GM18526 (cell line): Measurements from ENCODE around the gene SMAP1.

ENCODE experiments used
- POLR2A ChIP-seq: IDR thresholded peaks from 3 replicates; pipeline ENCODE4 v1.6.1; 2011; ENCODE audit not compliant: insufficient read length; ENCODE audit errors: extremely low read depth

Gene SMAP1

DNA sequence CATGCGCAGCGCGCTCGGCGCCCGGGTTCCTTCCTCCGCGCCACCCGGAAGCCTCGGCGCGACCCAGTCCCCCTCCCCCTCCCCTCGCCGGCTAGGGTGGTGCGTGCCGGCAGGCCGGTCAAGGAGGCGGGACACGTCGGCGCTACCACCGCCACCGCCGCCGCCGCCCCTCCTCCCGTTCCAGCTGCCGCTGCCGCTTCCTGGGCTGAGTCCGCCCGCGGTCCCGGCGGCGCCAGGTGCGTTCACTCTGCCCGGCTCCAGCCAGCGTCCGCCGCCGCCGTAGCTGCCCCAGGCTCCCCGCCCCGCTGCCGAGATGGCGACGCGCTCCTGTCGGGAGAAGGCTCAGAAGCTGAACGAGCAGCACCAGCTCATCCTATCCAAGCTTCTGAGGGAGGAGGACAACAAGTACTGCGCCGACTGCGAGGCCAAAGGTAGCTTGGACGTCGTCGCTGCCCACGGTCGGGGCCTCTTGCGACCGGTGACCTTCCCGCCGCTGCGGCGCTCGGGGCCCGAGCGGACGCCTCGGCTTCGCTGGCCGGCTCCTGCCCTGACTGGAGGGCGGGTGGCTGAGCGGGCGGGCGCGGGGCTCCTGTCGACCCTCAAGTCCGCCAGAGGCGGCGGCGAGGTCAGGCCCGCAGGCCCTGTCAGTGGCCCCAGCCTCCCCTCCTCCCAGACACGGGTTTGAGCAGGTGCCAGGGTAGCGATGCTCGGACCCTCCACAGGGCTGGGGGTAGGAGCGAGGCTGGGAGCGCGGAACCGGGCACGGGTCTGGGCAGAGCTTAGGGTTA is at the start of gene SMAP1:
SMAP1 (plus strand) TSS at position 173 of the 788 bp plus-strand sequence; CDS start at position 314, 141 bp downstream.
- TF ChIP-seq POLR2A, result peak; percentile 82

DNA sequence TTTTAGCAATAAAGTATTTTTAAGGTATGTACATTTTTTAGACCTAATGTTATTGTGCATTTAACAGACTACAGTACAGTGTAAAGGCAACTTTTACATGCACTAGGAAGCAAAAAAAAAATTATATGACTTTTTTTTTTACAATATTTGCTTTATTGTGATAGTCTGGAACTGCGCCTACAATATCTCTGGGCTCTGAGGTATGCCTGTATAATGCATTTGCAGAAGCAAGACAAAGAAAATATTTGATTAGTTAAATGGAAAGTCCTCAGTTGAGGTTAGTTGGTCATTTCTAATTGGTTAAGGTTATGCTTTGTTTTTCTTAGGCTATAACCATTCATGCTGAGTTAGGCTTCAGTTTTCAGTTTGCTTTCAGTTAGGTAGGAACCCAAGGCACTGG is 46.9 kb upstream of the SMAP1 start:
- no peak for TF ChIP-seq POLR2A

DNA sequence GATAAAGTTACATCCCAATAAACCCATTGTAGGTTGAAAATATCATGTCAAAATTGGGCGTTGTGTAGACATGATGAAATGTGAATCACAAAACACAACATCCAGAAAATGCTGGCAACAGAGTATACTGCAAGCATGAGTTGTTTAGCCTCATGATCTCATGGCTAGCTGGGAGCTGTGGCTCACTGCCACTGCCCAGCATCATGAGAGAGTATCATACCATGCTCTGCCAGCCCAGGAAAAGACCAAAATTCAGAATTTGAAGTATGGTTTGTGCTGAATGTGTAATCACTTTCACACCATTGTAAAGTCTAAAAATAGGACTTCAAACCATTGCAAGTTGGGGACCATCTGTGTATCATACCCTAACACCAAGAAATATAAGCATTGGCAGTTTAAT is 45.2 kb upstream of the SMAP1 start:
- no peak for TF ChIP-seq POLR2A

DNA sequence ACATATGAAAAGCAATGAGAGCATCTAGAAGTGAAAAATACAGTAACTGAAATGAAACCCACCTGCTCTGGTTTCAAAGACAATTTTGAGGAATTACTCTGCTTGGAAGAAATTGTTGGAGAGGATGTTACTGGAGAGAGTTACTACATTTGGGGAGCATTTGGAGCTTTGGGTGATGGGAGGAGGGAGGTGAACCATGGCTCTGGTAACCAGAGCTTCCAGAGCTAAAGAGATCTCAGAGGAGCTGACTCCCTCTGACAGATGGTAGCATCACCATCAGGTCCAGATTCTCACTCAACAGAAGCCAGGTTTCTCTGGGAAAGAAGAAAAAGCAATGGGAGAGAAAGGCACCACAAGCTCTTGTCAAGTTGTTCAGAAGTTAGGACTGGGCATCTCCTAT is 42.2 kb upstream of the SMAP1 start:
- no peak for TF ChIP-seq POLR2A

DNA sequence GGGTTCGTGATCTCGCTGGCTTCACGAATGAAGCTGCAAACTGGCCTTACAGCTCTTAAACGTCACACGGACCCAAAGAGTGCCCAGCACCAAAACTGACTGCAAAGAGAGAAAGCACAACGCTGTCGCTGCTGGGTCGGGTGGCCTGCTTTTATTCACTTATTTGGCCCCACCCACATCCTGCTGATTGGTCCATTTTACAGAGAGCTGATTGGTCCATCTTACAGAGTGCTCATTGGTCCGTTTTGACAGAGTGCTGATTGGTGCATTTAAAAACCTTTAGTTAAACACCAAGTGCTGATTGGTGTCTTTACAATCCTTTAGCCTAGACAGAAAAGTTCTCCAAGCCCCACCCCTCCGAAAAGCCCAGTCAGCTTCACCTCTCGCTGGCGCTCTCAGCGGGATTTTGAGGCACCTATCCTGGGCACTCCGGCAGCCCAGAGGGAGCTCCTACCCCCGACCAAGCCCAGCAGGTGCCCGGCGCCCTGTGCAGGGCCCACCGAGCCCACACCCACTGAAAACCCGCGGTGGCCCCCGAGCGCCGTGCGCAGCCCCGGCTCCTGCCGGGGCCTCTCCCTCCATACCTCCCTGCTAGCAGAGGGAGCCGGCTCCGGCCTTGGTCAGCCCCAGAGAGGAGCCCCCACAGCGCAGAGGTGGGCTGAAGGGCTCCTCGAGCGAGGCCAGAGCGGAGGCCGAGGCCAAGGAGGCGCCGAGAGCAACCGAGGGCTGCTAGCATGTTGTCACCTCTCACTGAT is 40.0 kb upstream of the SMAP1 start:
- TF ChIP-seq POLR2A, result no peak

DNA sequence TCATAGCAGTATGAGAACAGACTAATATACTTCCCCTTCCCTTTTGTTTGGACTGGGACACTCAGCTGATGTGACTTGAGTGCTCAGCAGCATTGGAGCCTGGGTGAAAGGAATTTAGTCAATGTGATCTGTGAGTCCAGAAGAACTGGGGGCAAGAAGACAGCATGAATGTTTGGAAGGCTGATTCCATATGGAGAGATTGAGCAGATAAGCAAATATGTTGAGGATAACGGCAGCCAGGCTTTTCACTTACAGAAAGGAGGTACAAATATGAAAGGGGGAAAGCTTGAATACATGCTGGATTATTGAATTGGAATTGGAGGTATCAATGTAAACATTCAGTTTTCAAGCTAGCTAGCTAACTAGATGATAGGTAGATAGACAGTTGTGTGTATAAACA is 37.8 kb upstream of the SMAP1 start:
- no peak for TF ChIP-seq POLR2A

DNA sequence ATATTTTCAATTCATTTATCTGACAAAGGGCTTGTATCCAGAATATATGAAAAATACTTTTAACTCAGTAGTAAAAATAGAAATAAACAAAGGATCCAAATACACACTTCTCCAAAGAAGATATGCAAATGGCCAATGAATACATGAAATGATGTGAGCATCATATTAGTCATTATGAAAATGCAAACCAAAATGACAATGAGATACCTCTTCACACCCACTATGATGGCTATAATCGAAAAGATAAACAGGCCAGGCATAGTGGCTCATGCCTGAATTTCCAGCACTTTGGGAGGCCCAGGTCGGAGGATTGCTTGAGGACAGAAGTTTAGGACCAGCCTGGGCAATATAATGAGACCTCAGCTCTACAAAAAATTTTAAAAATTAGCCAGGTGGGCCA is 33.8 kb upstream of the SMAP1 start:
- no peak for TF ChIP-seq POLR2A

DNA sequence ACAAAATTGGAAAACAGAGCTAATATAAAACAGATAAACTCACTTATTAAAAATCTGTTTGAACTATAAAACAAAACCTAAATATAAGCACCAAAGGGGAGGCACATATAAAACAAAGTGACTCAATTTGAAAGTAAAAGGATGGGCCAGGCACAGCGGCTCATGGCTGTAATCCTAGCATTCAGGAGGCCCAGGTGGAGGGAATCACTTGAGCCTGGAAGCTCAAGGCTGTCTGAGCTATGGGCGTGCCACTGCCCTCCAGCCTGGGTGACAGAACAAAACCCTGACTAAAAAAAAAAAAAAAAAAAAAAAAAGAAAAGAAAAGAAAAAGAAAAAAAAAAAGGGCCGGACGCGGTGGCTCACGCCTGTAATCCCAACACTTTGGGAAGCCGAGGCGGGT is 31.1 kb upstream of the SMAP1 start:
- no peak for TF ChIP-seq POLR2A

DNA sequence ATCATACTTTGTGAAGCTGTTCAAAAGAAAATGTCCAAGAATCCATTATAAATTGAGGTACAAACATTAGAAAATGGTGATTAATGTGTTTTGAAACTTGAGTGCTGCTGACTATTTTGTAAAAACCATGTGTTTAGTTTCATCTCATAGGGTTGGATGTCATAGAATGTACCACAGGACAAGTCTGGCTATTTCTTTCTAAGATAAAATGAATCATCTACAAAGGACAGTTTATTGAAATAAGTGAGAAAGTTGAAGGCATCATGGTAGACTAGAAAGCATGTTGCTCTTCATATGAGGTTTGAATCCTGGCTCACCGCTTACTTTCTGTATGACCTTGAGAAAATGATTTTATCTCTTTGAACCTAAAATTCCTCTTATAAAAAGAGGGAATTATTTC is 29.2 kb upstream of the SMAP1 start:
- no peak for TF ChIP-seq POLR2A

DNA sequence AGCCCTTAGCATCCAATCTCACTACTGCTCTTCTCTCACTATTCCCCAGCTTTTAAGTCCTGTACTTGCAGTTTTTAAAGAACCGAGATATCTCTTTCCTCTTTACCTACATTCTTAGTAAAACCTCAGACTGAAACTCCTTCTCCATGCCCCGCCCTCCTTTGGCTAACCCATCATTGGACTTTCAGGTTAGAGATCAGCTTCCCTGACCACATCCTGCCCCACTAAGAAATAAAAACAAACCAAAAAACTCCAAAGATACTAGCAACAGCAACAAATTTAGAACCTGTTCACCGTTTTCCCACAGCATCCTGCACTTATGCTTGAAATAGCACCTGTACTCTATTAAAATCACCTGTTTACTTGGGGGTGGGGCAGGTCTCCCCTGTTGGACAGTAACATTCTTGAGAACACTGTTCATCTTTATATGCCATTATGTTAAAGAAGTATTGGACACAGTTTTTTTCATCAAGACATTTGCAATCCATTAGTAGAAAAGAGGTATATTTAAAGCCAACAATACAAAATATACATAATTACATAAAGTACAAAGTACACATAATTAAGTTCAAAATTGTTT is 16.3 kb upstream of the SMAP1 start:
- TF ChIP-seq POLR2A, result no peak

DNA sequence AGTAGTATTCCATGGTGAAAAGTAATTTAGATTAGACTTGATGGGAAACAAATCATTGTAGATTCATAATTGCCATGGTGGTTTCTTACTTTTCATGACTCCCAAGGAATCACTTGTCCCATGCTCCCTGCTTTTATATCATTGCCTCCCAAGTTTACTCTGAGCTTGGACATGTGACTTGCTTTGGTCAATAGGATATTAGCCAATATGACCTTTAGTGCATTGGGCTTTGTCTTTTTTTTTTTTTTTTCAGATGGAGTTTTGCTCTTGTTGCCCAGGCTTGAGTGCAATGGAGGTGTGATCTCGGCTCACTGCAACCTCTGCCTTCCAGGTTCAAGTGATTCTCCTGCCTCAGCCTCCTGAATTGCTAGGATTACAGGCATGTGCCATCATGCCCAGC is 15.5 kb upstream of the SMAP1 start:
- TF ChIP-seq POLR2A, result no peak

DNA sequence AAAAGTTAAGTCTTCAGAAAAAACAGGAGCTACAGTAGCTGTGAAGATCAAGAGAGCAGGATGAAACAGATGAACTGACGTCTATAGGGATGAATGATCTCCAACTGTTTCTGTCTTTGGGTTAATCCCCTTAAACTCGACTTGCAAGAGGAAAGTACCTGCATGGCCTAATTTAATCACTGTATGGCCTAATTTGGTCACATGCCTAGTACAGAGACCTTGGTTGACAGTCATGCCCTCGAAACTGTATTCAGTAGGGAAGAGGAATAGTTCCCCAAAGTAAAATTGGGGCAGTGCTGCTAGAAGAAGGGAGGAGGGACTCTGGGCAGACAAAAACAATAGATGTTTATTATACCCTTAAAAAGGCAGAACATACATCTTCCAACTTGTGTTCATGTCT is 10.0 kb upstream of the SMAP1 start:
- TF ChIP-seq POLR2A, result no peak

DNA sequence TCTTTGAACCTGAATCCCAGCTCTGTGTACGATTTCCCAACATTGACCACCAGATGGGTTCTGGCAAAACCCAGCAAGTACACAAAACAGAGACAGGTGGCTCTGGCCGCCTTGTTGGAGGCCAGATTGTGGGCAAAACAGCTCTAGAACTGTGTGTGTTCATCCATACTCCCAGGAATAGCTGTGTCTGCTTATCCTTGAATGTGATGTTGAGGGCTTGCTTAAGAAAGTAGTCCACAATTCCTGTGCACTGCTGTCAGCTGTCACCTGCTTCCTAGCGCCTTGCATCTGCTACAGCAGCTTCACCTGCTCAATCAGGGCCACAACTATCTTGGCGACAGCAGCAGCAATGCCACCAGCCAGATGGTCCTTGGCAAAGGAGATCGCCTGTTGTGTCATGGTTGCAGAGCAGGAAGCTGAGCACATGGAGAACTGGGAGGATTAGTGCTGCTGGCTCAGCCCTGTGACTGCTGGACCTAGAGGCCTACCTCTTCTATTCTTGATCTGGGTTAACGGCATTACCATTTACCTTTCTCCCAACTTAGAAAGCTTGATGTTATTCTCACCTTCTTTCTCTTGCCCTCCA is 3.7 kb upstream of the SMAP1 start:
- TF ChIP-seq POLR2A, result no peak

DNA sequence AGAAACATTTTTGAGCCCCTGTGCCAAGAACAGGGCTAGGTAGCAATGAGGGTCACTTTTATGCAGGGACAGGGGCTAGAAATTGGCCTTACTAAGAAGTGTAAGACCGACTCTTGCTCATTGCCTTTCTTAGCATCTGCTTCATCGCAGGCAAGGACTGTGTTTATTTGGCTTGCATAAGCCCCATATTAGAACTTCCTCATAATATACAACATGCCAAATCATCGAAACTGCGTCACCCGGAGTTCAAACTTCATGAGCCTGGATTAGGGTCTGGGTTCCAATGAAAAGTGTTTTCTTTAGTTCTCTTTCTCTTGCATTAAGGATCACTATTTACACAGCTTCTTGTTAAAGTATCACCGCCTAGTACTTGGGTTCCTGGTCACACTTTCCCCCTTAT is 977 bp upstream of the SMAP1 start:
- TF ChIP-seq POLR2A, result no peak

DNA sequence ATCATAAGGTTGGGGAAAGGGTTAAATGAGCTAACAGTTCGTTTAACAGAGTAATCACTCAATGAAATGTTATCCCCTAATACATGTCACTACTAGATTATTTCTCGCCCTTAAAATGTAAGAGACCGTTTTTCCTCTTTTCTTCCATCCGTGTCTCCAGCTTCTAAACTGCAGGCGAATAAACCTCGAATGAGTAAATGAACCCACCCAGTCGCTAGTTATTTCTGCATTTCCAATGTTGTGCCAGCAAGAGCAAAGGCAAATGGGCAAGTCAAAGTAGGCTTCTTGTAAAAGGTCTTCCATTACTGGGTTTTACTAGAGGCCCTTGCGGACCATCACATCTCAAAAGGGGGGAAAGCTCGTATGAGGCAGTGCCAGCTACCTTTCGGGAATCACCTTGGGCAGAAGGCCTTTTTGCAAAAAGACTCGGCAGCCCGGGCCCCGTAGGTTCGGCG is 400 bp upstream of the SMAP1 start:
- TF ChIP-seq POLR2A, result no peak

DNA sequence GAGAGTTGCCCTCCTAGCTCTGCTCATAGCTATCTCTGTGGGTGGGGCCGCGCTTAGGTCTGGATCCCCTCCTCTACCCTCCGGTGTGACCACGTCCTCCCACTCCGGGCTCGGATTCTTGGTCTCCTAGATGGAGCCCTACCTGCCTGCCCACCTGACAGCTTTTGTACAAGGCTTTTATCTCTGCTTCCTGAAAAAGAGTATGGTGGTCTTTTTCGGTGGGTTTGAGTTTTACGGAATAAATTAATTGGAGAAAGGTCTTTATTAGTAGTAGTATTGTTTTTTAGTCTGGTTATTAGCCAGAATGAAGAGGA is 773 bp downstream of the SMAP1 start:
- TF ChIP-seq POLR2A, result no peak
